B cell (primary cell): ENCODE measurements around the gene CHAMP1. TPM values are rescaled to one million over a fixed set of nuclear protein-coding genes. Genes with fewer than 3 reads are reported as not detected.

ENCODE experiments used
- ATAC-seq: fragments of 200-7000 bp; cut with Tn5 transposase; one replicate; pipeline ENCODE4 v1.10.0; 2021; ENCODE audit warnings: low read depth, mild to moderate bottlenecking, moderate number of reproducible peaks, moderate library complexity
- CTCF ChIA-PET: fragments of 350-600 bp; sonication (Branson Sonifier 250); formaldehyde crosslinking; loops from one replicate; lab custom pipeline; 2021; ENCODE audit warnings: antibody characterized with exemption, inconsistent platforms; lab: Charles Lee
- POLR2A ChIA-PET: fragments of 350-600 bp; sonication (Branson Sonifier 250); formaldehyde crosslinking; loops from one replicate; lab custom pipeline; 2021; ENCODE audit warnings: antibody characterized with exemption; lab: Charles Lee
- DNase-seq: peaks from one replicate; pipeline ENCODE4 v3.0.0; 2013
- H2AFZ ChIP-seq: 2 replicates; pipeline ENCODE4 v1.6.1; 2012; ENCODE audit warnings: mild to moderate bottlenecking, low read depth, low read length; ENCODE audit not compliant: insufficient read depth, poor library complexity, severe bottlenecking
- H3K27ac ChIP-seq, 2 donors: 1 replicate in 1 of 2; 2 replicates in 1 of 2; pipeline ENCODE4 v1.5.1; 2012 to 2013; ENCODE audit warnings: low read length in 2 of 2, mild to moderate bottlenecking in 2 of 2, moderate library complexity in 1 of 2
- H3K27me3 ChIP-seq, 4 experiments: fragments of 200-600 bp in 1 of 4; sonication (generic) in 1 of 4; replicated peaks in 1 of 4; 1 replicate in 2 of 4; 2 replicates in 2 of 4; pipeline versions ENCODE4 v1.6.1 to v1.7.0; 2013 to 2016; ENCODE audit warnings: low read length in 3 of 4, mild to moderate bottlenecking in 2 of 4, mixed read lengths in 1 of 4, moderate library complexity in 1 of 4; ENCODE audit not compliant: insufficient read depth in 4 of 4, control insufficient read depth in 3 of 4; ENCODE audit errors: control extremely low read depth in 1 of 4
- H3K36me3 ChIP-seq, 2 experiments: replicated peaks in 1 of 2; 1 replicate in 1 of 2; 2 replicates in 1 of 2; pipeline versions ENCODE4 v1.6.1 to v1.7.1; 2013; ENCODE audit warnings: low read length in 1 of 2; ENCODE audit not compliant: insufficient read depth in 2 of 2, control insufficient read depth in 1 of 2; ENCODE audit errors: control extremely low read depth in 1 of 2, extremely low read depth in 1 of 2
- H3K4me1 ChIP-seq, 2 donors: fragments of 200-600 bp in 1 of 2; sonication (generic) in 1 of 2; 1 replicate in 1 of 2; 2 replicates in 1 of 2; pipeline versions ENCODE4 v1.5.1 to v1.6.1; 2013 to 2017; ENCODE audit warnings: low read length in 2 of 2; ENCODE audit not compliant: control insufficient read depth in 2 of 2, insufficient read depth in 2 of 2
- H3K4me2 ChIP-seq: replicated peaks from 2 replicates; pipeline ENCODE3; 2012; ENCODE audit warnings: mild to moderate bottlenecking, low read depth, low read length; ENCODE audit not compliant: poor library complexity, severe bottlenecking
- H3K4me3 ChIP-seq, 5 experiments: fragments of 200-600 bp in 1 of 5; sonication (generic) in 1 of 5; 1 replicate in 3 of 5; 2 replicates in 2 of 5; pipeline versions ENCODE4 v1.5.1 to v1.7.0; 2011 to 2016; ENCODE audit warnings: low read length in 4 of 5, mild to moderate bottlenecking in 4 of 5, low read depth in 2 of 5, control low read depth in 1 of 5, moderate library complexity in 1 of 5; ENCODE audit not compliant: insufficient read depth in 1 of 5; ENCODE audit errors: control extremely low read depth in 1 of 5, extremely low read depth in 1 of 5
- H3K79me2 ChIP-seq: fragments of 200-600 bp; sonication (generic); one replicate; pipeline ENCODE4 v1.6.0; 2016; ENCODE audit warnings: low read length; ENCODE audit not compliant: control insufficient read depth, insufficient read depth
- H3K9ac ChIP-seq: fragments of 200-600 bp; sonication (generic); 2 replicates; pipeline ENCODE4 v1.6.1; 2017; ENCODE audit warnings: mild to moderate bottlenecking, low read length, moderate library complexity
- H3K9me3 ChIP-seq, 3 donors: one replicate each; pipeline versions ENCODE4 v1.6.1 to v1.7.1; 2013; ENCODE audit warnings: low read length in 2 of 3; ENCODE audit not compliant: control insufficient read depth in 2 of 3, insufficient read depth in 1 of 3; ENCODE audit errors: control extremely low read depth in 1 of 3
- H4K20me1 ChIP-seq: 2 replicates; pipeline ENCODE4 v1.6.0; 2012; ENCODE audit warnings: mild to moderate bottlenecking, low read length; ENCODE audit not compliant: insufficient read depth, control insufficient read depth, poor library complexity, severe bottlenecking
- H3K27ac Mint-ChIP-seq: one replicate; pipeline ENCODE4 v1.8.0; 2021; ENCODE audit warnings: mixed read lengths
- H3K27me3 Mint-ChIP-seq: one replicate; pipeline ENCODE4 v1.8.0; 2021; ENCODE audit warnings: mixed read lengths
- H3K4me1 Mint-ChIP-seq: one replicate; pipeline ENCODE4 v1.8.0; 2021; ENCODE audit warnings: mixed read lengths
- H3K4me3 Mint-ChIP-seq: one replicate; pipeline ENCODE4 v1.8.0; 2021; ENCODE audit warnings: mixed read lengths
- H3K9me3 Mint-ChIP-seq: one replicate; pipeline ENCODE4 v1.8.0; 2022; ENCODE audit warnings: mixed read lengths; ENCODE audit not compliant: insufficient read depth
- EZH2 ChIP-seq: IDR thresholded peaks from 2 replicates; pipeline ENCODE4 v1.6.1; 2012; ENCODE audit warnings: borderline replicate concordance, low read depth, mild to moderate bottlenecking, moderate library complexity, low read length; ENCODE audit not compliant: insufficient read depth, poor library complexity, severe bottlenecking
- WGBS: methylation state at CpG from one replicate; pipeline ENCODE4 v1.1.5; 2013; ENCODE audit warnings: missing lambda C conversion rate; ENCODE audit not compliant: insufficient coverage; 5-methylcytosine and 5-hydroxymethylcytosine counted together
- intact Hi-C: fragments of 100-400 bp; cut with micrococcal nuclease; formaldehyde crosslinking; loops from one replicate; pipeline ENCODE4 v1.10.0; 2022
- polyA plus RNA-seq: library from polyadenylated mRNA; depleted of rRNA; stranded (reverse); fragments of >200 nt; gene quantifications from 2 replicates; pipeline ENCODE4 v1.2.3, GENCODE V29; 2012
- total RNA-seq, 2 donors: library from RNA; stranded (reverse); fragments of 120-200 nt in 1 of 2; gene quantifications; 1 replicate in 1 of 2; 2 replicates in 1 of 2; pipeline versions ENCODE4 v1.2.3 to v1.2.4, GENCODE V29; 2013 to 2022
- TF ChIP-seq, protein P1 (sequence below): fragments of 200-600 bp; IDR thresholded peaks from one replicate; pipeline ENCODE4 v1.8.0; 2022; ENCODE audit warnings: antibody characterized with exemption, mild to moderate bottlenecking

The CHAMP1 gene
- total and polyA plus RNA-seq, 2 donors (not counting 1 experiment from before 2014, with no cell fraction given) = 14.5 to 34.7 TPM

DNA sequence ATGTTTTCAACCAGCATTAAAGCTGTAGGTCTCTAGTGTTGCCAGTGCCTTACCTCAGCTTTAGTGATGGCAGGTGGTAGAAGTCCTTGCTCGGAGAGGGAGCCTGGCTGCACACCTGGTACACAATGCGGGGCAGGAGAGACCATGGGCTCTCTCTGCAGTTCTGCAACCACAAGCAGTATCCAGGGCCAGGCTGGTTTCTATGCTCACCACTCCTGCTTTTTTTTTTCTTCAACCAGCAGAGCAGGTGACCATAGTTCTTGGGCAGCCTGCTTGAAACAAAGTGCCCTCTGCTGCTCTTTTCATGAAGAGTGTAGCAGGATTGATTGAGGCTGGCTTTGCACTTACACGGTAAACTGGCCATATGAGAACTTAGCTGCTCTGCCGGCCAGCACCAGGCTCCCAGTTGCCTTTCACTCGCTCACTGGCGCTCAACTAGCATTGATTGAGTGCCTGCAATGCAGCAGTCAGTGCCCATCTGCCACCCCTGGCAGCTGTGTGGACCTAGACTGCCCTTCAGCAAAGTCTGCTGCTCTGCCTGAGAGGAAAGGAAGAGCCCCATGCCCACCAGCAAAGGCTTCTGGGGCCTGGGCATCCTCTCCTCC is 4.4 kb upstream of the CHAMP1 start:
- 98% methylated on average over 6 of the region's 6 CpGs for WGBS
- no peak for ATAC-seq
- CTCF ChIA-PET = interaction anchor here (0.5 kb wide), 1 partner anchor 17 kb away, joined by 3 read pairs; no protein-coding TSS in a partner anchor

DNA sequence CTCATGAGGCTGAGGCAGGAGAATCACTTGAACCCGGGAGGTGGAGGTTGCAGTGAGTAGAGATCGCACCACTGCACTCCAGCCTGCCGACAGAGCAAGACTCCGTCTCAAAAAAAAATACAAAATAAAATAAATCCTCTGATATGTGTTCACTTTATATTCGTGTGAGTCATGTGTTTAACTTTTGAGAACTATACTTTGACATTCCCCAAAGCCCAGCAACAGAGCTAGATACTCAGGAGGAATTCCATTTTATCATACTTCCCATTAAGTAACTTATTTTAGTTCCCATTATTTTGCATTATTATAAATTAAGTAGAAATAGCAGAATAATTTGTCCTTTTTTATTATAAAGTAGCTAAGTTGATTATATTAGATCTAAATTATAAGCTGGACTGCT is 3.3 kb upstream of the CHAMP1 start:
- POLR2A ChIA-PET = no interaction called here
- peaks cover 30% of the 10 kb centered on the region for H3K4me1 Mint-ChIP-seq
- no peak for TF ChIP-seq EZH2
- TF ChIP-seq, protein P1, sequence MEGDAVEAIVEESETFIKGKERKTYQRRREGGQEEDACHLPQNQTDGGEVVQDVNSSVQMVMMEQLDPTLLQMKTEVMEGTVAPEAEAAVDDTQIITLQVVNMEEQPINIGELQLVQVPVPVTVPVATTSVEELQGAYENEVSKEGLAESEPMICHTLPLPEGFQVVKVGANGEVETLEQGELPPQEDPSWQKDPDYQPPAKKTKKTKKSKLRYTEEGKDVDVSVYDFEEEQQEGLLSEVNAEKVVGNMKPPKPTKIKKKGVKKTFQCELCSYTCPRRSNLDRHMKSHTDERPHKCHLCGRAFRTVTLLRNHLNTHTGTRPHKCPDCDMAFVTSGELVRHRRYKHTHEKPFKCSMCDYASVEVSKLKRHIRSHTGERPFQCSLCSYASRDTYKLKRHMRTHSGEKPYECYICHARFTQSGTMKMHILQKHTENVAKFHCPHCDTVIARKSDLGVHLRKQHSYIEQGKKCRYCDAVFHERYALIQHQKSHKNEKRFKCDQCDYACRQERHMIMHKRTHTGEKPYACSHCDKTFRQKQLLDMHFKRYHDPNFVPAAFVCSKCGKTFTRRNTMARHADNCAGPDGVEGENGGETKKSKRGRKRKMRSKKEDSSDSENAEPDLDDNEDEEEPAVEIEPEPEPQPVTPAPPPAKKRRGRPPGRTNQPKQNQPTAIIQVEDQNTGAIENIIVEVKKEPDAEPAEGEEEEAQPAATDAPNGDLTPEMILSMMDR = no peak
- Histone ChIP-seq H3K9ac (no peak overlapping the region), H3K4me3 (no peak overlapping the region), H2AFZ (no peak overlapping the region), H3K27me3 (no peaks in the 10 kb centered on the region), H3K9me3 (no peaks in the 10 kb centered on the region), H3K4me1 (peaks cover 24 to 25% of the 10 kb centered on the region in 2 donors), H3K4me2 (no peak overlapping the region), H3K36me3 (peaks cover 0 to 9% of the 10 kb centered on the region in 2 experiments), H4K20me1 (peaks cover 8% of the 10 kb centered on the region), H3K79me2 (peaks cover 20% of the 10 kb centered on the region), H3K27ac (no peak overlapping the region)
- no peaks in the 10 kb centered on the region for H3K9me3 Mint-ChIP-seq
- no peak for DNase-seq
- intact Hi-C loops = no loop called here
- CTCF ChIA-PET = interaction anchor here (1.0 to 1.4 kb wide), 2 partner anchors 27 to 30 kb away, joined by 3 read pairs; partner anchors contain the start of gene UPF3A
- ATAC-seq = no peak
- H3K27me3 Mint-ChIP-seq = no peaks in the 10 kb centered on the region
- no peak overlapping the region for H3K4me3 Mint-ChIP-seq
- H3K27ac Mint-ChIP-seq = no peak overlapping the region
- no CpG with 5 or more reads among the region's 5 CpGs for WGBS

More for the DNA sequence above, 4.4 kb upstream of the CHAMP1 start:
- Mint-ChIP-seq H3K9me3 (no peaks in the 10 kb centered on the region), H3K4me1 (peaks cover 21% of the 10 kb centered on the region), H3K27ac (no peak overlapping the region), H3K4me3 (no peak overlapping the region), H3K27me3 (no peaks in the 10 kb centered on the region)
- Histone ChIP-seq H2AFZ (no peak overlapping the region), H3K36me3 (peaks cover 0 to 9% of the 10 kb centered on the region in 2 experiments), H3K79me2 (peaks cover 13% of the 10 kb centered on the region), H3K27me3 (no peaks in the 10 kb centered on the region), H3K4me1 (peaks cover 14% of the 10 kb centered on the region in 2 donors), H3K4me3 (no peak overlapping the region), H3K9me3 (no peaks in the 10 kb centered on the region), H4K20me1 (no peaks in the 10 kb centered on the region), H3K27ac (no peak overlapping the region), H3K4me2 (no peak overlapping the region), H3K9ac (no peak overlapping the region)
- no peak for DNase-seq
- POLR2A ChIA-PET = no interaction called here
- TF ChIP-seq, protein P1 = no peak
- TF ChIP-seq EZH2 = no peak
- intact Hi-C loops = no loop called here
